Endometrial microvascular endothelial cells (primary cell): ENCODE data around the gene NME7. TPM values are rescaled to one million over a fixed set of nuclear protein-coding genes. Genes with fewer than 3 reads are reported as not detected.
"Not testable (repeated sequence)": the region's sequence is repeated elsewhere in the genome, so short reads cannot be mapped to it uniquely, and the experiment has no call there.

Experiments used
- in situ Hi-C: cut with HindIII; loops from 2 replicates; pipeline ENCODE4 v1.10.0; 2017; ENCODE audit warnings: low sequenced_read_pairs, low pct_unique_long_range_greater_than_20kb; ENCODE audit errors: inconsistent ontology term
- total RNA-seq: library from RNA; depleted of rRNA; stranded (reverse); fragments of >200 nt; gene quantifications from one replicate; pipeline ENCODE4 v1.2.3, GENCODE V29; 2015; ENCODE audit errors: inconsistent ontology term

The NME7 gene
- total RNA-seq, 1 donor from 2014 or later, result 22.7 TPM

GRCh38 chr1:169196161-169196560 lies 171.4 kb downstream of the NME7 start:
- in situ Hi-C loops, result no loop called here

DNA sequence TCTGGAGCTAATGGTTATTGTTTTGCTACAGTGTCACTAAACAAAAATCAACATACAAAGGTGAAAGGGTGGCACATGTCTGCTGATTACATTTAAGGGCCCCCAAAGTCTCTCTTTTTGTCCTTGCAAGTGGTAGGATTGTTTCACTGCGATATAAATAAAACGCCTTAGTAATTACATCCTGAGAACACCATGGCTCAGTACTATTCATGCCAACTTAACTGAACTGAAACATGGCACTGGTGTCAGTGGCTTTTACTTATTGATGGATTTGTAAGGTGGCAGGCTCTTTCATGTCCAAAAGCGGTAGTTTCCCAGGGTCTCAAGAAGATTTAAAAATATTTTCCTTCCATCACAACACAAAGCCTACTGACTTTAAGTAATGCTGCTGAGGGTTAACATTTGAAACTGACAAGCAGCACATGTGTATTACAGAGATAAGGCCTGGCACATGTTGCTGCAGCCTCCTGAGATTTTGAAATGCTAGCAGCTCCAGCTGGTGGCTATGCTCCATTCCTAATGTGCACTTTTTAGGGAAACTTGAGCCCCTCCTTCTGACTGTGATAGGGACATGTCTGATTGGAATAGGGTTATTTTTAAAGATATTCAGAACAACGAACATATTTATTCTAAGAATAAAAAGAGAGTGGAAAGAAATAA lies 174.3 kb downstream of the NME7 start:
- in situ Hi-C loops, result no loop called here

- in situ Hi-C loops, result no loop called here
Observed at GRCh38 chr1:169186106-169186505, 181.5 kb downstream of the NME7 start.

DNA sequence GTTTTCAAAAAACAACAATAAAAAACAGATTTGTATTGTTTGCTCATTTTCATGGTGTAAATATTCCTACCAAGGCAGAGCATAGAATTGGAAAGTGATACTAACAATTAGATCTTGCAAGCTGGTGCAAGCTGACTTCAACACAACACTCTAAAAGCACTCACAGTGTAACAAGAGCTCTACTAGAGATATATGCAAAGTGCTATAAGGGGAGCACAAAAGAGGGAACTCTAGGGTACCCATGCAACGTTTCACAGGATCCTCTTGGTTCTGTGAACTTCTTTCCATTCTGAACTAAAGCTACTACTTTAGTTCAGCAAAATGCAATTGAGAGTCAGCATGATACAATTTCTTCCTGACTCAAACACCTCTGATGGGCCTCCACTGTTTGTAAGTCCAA lies 182.8 kb downstream of the NME7 start:
- in situ Hi-C loops, result no loop called here

DNA sequence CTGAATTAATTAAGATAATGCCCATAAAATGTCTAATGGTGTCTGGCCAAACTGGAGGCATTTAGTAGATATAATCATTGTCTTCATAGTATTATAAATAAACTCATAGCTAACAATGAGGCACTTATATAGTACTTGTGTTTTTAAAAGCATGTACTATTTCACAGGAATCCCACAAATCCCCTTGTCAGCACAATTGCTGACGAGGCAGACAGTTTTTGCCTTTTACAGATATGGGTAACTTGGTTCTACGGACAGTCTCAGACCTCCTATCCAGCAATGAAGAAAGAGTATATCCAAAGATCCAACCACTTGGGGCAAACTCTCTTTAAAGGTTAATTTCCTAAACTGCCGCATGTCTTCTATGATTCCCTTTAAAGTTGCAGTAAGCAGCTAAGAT lies 187.4 kb downstream of the NME7 start:
- in situ Hi-C loops, result no loop called here

- in situ Hi-C loops, result not testable (repeated sequence)
Observed at GRCh38 chr1:169179431-169179830, 188.2 kb downstream of the NME7 start.

DNA sequence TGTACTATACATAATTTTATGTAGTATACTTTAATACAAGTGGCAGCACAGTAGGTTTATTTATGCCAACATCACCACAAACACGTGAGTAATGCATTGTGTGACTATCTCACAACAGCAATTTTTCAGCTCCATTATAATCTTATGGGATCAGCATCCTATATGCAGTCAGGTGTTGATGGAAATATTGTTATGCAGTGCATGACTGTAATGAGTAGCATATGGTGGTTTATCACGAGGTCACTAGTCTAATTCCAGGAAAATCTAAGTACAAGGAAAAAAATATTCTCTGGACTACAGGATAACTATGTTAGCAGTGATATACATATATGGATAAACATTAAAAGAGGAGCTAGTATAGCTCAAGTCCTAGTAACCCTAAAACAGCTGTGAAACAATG lies 192.1 kb downstream of the NME7 start:
- in situ Hi-C loops, result no loop called here

DNA sequence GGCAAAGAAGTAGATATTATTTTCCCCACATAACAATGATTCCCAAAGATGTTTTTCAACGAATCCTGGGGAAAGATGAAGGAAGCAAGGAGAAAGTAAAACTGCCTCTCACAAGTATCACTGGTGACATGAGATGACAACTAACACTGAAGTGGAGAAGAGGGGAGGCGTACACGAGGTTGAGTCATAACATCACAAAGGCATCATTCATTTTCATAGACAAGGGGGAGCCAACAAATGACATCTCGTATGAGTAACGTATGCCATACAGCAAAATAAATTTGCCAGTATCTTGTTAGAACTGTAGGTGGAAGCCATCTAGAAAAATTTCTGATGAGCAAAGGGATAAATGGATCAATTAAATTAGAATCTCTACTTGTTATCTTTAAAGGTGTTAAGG lies 204.5 kb downstream of the NME7 start:
- in situ Hi-C loops, result no loop called here

- in situ Hi-C loops, result no loop called here
Observed at GRCh38 chr1:169161496-169162194, 206.0 kb downstream of the NME7 start.

DNA sequence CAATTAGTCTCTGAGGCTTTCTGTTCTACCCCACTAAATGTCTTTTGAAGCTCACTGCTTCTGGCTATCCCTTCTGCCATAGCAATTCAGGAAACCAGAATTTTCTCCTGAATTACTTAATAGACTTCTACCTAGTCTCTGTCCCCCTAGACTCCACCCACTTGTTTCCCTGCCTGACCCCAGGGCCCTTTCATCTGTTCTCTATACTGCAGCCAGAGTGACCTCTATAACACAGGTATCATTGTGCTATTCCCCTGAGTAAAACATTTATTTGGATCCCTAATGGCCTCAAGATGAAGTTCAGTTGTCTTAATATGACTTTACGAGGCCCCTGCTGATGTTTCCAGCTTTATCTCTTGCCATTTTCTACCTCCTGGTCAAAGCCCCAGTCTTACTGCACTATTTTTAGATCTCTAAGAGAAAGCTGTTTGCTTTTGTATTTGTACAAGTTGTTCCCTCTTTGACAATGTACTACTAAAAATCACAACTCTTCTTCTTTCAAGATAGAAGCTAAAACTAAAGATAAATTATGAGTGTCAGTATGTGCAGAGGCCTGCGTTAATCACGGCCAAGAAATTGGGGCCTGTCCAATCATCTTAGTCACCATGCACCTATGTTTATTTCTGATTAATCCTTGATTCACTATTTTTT lies 206.6 kb downstream of the NME7 start:
- in situ Hi-C loops, result no loop called here

DNA sequence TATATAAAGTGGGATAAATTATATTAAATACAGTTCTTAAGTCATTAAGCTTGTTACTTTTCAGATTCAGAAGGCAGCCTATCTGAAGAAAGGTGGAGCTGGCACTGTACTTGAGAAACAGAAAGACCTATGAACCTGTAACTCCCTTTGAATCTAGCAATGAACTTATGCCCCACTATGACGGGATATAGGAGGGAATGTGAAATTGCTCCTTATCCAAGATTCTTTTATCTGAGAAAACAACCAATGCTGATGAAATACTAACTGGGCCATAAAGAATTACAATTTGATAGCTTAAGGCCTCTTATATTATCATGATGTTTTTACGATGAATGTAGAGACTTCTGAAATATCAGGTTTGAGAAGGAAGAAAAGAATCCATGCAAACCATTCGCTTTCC lies 211.0 kb downstream of the NME7 start:
- in situ Hi-C loops, result no loop called here

DNA sequence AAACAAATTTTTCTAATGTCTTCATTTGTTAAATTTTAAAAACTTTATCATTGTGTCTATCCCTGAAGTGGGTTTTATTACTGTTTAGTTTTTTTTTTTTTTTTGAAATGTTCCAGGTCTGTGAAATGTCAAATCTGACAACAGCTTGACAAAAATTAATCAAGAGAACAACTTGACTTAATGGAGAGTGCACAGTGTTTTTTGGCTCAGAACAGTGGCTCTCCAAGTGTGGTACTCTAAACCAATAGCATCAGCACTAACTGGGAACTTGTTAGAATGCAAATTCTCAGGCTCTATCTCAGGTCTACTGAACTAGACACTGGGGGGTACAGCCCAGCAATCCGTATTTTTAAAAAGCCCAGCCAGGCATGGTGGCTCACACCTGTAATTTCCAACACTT lies 211.9 kb downstream of the NME7 start:
- in situ Hi-C loops, result no loop called here

DNA sequence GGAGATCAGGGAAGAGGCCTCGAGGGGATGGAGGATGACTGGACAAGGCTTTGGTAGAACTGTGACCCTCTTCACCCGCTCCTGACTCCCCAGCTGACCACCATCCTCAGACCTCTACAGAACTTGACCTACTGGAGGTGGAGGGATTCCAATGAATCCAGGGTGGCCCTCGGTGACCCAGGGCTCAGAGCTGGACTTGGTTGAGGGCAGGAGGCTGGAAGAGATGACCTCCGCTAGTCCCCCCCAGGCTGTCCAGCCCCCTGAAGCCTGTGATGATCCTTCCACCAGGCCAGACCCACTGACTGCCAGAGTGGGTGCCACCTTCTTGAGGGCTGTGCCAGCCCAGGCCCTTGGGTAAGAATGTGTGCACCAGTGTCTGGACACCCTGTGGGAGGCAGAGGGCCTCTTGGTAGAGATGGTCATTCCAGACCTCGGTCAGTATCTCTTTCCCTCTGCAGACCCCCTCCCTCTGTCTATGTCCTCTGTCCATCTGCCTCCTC lies 216.2 kb downstream of the NME7 start:
- in situ Hi-C loops, result no loop called here

DNA sequence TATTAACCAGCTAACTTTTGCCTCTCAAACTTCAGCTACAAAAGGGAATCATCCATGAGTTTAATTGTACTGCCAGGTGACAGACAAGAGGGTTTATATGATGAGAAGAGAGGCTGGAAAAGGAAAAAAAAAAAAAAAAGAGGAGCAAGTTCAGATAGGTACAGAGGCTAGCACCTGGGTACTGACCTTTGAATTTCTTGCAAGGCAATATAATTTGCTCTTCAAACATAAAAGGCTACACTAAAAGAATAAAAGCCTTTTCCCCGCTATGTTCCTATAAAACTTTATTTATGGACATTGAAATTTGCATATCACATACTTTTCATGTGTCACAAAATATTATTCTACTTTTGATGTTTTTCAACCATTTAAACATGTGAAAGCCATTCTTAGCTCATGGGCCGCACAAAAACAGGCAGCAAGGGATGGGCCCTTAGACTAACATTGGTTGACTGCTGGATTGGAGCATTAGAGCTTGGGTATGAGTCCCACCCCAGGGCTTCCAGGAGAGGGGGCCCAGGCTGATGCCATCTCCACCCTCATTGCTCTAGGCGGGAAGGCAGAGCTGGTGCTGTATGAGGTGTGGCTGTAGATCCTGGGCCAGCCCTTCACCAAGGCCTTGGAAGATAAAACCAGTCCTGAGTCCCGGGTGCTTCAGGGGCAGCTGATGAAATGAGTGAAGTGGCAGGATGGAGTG lies 216.8 kb downstream of the NME7 start:
- in situ Hi-C loops, result no loop called here

GRCh38 chr1:169149555-169150286 lies 217.9 kb downstream of the NME7 start:
- in situ Hi-C loops, result no loop called here

GRCh38 chr1:169148472-169149252 lies 218.9 kb downstream of the NME7 start:
- in situ Hi-C loops, result no loop called here

- in situ Hi-C loops, result no loop called here
Observed at GRCh38 chr1:169146576-169147214, 220.9 kb downstream of the NME7 start.
